Measurements from ENCODE around the gene UCHL3.

DNA sequence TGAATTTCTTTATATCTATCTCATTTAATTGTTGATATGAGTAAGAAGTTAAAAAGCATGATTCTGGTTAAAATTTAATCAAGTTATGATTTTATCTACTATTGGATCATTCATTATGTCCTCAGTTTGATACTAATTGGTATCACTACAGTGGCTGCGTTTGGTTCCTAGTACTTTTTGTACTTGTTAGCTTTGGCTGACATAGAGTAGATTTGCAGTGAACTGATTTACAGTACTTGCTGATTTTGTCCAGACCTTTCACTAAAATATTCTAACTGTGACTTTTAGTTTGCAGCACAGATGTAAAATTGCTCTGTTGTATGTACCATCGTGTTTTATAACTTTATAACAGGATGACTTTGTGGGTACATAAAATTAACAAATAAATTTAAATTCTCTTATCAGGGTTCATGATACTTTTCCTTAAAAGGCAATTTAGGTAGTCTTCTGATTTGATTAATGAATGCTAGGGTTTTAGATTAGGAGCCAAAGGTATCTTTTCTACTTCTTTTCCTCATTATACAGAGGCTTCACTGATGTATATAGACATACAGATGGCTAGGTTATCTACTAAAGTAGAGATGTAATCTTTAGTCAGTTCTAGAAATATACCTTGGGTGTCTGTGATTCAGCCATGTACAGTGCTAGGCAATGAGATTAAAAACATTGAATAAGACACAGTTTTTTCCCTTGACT is 8.7 kb downstream of the UCHL3 start:
- TF ChIP-seq, protein P1, sequence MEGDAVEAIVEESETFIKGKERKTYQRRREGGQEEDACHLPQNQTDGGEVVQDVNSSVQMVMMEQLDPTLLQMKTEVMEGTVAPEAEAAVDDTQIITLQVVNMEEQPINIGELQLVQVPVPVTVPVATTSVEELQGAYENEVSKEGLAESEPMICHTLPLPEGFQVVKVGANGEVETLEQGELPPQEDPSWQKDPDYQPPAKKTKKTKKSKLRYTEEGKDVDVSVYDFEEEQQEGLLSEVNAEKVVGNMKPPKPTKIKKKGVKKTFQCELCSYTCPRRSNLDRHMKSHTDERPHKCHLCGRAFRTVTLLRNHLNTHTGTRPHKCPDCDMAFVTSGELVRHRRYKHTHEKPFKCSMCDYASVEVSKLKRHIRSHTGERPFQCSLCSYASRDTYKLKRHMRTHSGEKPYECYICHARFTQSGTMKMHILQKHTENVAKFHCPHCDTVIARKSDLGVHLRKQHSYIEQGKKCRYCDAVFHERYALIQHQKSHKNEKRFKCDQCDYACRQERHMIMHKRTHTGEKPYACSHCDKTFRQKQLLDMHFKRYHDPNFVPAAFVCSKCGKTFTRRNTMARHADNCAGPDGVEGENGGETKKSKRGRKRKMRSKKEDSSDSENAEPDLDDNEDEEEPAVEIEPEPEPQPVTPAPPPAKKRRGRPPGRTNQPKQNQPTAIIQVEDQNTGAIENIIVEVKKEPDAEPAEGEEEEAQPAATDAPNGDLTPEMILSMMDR (IDR thresholded peaks at IDR 0.05): no peak
- TF ChIP-seq POLR2A (IDR thresholded peaks at IDR 0.05): no peak
